Inflammatory macrophage treated with lipopolysaccharide for 4 hours (primary cell): ENCODE measurements around the gene ACSL5.
"Not testable (repeated sequence)": the region's sequence is repeated elsewhere in the genome, so short reads cannot be mapped to it uniquely, and the experiment has no call there.

Experiments used
- DNase-seq: peaks from one replicate; pipeline ENCODE4 v3.0.0-alpha.2; 2020

ACSL5 gene

GRCh38 chr10:112351146-112351545, 22.8 kb upstream of the ACSL5 start:
- no peak for DNase-seq

DNA sequence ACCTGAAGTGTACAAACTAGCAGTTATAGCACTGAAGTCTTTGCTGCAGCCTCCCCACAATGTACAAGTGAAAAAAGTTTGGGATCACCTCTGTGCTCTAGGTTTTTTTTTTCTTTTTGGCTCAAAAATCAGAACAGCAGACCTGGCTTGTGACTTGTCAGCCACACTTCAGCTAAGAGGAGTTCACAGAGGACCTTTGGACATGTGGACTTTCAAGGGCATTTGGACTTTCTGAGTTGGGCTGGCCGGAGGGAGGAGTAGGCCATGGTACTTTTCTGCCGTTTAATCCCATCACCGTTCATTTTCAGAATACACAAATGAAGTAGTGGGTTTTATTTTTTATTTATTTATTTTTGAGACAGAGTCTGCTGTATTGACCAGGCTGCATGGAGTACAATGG, 21.9 kb upstream of the ACSL5 start:
- no peak for DNase-seq

GRCh38 chr10:112353046-112353445, 20.9 kb upstream of the ACSL5 start:
- DNase-seq: no peak

- no peak for DNase-seq
Measured at GRCh38 chr10:112356686-112357085, 17.2 kb upstream of the ACSL5 start.

- DNase-seq: no peak
Measured at GRCh38 chr10:112359606-112360307, 14.2 kb upstream of the ACSL5 start.

DNA sequence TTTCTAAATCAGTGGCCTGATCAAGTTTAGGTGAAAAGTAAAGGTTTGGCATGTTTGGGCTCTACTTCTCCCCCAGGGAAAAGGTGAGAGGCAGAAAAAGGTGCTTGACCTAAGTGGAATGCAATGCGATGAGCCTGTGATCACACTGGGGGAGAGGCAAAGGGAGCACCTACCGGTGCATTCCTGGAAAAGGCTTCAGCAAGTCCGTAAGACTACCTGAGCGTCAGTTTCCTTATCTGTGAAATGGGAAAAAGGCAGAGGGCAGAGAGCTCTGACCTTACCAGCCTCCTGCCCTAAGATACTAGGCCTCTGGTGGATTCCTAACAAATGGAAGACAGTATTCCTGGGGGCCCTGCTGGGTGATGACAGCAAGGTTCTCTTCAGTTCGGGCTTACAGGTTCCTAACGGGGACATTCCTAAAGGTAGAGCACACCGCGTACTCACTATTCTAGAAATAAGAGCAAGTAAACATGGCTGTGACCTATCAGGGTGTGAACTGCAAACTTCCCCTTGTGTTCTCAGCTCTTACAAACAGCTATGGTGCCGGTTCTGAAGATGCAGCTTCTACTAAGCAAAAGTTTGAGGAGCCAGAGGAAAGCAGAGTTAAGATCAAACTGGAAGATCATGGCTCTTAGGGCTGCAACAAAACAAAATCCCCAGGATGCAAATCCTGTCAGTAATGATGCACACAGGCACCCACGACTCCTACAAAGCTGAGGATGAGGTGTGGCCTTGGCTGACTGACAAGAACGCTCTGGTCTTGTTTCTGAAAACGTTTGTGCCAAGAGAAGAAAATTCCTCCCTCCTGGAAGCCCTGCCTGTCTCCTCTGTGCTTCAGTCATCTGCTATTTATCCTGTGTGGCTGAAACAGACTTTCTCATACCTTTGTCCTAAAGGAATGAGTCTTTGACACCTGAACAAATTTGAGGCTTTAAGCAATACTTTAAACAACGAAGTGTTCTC, 13.3 kb upstream of the ACSL5 start:
- no peak for DNase-seq

DNA sequence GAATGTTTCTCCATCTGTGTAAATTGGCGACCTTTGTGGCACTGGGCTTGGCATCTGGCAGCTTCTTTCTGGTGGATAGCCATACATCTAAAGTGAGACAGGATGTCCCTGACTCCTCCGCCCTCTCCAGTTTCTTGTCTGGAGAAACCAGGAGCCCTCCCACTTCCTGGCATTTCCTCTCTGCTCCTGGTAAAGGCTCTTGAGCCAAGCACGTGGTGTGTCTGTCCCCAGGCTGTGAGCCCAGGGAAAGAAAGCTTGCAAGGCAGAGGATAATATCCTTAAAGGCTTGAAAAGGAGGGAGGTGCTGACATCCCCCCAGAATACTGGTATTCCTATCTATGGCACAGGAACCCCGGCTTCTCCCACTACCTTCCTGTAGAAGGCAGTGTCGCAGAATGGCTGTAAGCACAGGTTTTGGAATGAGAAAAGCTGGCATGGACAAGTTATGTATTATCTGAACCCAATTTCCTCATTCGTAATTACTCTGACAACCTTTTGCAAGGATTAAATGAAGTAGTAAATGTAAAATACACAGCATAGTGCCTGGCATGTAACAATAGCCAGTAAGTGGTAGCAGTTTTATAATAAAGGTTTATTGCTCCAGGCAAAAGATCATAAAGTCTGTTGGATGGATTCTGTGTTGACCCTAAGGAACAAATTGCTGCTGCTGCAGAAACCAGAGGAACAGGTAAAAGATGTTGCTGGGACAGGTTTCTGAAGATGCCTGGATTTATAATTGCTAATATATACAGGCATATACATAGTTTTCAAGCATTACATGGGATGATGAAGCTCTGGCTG, 11.8 kb upstream of the ACSL5 start:
- no peak for DNase-seq

GRCh38 chr10:112362833-112363232, 11.1 kb upstream of the ACSL5 start:
- DNase-seq: no peak

- no peak for DNase-seq
Measured at GRCh38 chr10:112363696-112364688, 9.9 kb upstream of the ACSL5 start.

- no peak for DNase-seq
Measured at GRCh38 chr10:112365014-112365432, 8.9 kb upstream of the ACSL5 start.

DNA sequence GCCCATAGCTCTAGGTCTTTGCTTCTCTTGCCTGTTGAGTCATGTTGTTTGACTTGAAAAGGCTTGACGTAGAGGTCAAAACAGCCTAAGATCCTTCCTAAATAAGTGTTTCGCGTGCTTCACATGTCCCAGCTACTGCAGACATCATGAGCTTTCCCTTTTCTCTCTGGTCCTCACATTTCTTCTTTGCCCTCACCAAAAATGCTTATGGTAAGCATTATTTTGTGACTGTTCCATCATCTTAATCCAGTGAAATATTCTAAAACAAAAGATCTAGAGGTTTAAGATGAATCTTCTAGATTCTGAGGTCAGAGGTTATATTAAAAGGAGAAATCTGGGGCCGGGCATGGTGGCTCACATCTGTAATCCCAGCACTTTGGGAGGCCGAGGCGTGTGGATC, 8.5 kb upstream of the ACSL5 start:
- no peak for DNase-seq

DNA sequence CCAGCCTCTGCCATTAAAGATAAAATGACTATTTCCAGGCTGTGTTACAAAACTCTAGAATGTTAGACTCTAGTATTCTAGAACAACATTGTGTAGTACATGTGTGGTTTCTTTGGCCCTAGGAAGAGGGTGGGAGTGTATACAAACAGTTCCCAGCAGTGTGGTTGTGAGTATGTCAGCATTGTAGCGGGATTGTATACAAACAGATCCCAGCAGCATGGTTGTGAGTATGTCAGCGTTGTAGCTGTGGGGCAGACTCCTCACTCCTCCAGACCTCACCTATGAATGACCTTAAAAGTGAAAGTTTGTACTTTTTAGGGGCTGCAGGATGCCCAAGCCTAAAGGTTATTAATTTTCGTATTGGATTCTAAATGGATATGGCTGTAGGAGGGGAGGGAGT, 6.9 kb upstream of the ACSL5 start:
- DNase-seq: no peak

- no peak for DNase-seq
Measured at GRCh38 chr10:112367516-112367915, 6.4 kb upstream of the ACSL5 start.

- DNase-seq: no peak
Measured at GRCh38 chr10:112369495-112370423, 4.2 kb upstream of the ACSL5 start.

- no peak for DNase-seq
Measured at GRCh38 chr10:112370424-112370819, 3.5 kb upstream of the ACSL5 start.

- DNase-seq: not testable (repeated sequence)
Measured at GRCh38 chr10:112371326-112371725, 2.6 kb upstream of the ACSL5 start.

- not testable (repeated sequence) for DNase-seq
Measured at GRCh38 chr10:112372182-112372810, 1.6 kb upstream of the ACSL5 start.

GRCh38 chr10:112374724-112375541, 1.0 kb downstream of the ACSL5 start:
- peak; percentile 67 for DNase-seq

GRCh38 chr10:112375721-112376395, 1.9 kb downstream of the ACSL5 start:
- peak; percentile 88 for DNase-seq
